Ovary (tissue), 9 donors: ENCODE data around the gene PNMA1. TPM values are rescaled to one million over a fixed set of nuclear protein-coding genes. Genes with fewer than 3 reads are reported as not detected.
A peak's percentile ranks its signal among the peaks of the same experiment; 100 is the strongest.

Experiments
- DNase-seq, 5 donors: peaks; one replicate each; pipeline ENCODE4 v3.0.0-alpha.2; 2019 to 2020
- H3K27ac ChIP-seq, 2 donors: fragments of 200-600 bp; one replicate each; pipeline versions ENCODE4 v1.5.1 to v1.8.0; 2019 to 2022
- H3K27me3 ChIP-seq: fragments of 200-600 bp; one replicate; pipeline ENCODE4 v1.8.0; 2022
- H3K36me3 ChIP-seq: fragments of 200-600 bp; sonication (generic); one replicate; pipeline ENCODE4 v1.5.1; 2019
- H3K4me1 ChIP-seq: one replicate; pipeline ENCODE4 v1.8.1; 2013; ENCODE audit warnings: mild to moderate bottlenecking, moderate library complexity; ENCODE audit not compliant: insufficient read depth
- H3K4me3 ChIP-seq: fragments of 200-600 bp; sonication (generic); one replicate; pipeline ENCODE4 v1.5.1; 2017
- H3K9me3 ChIP-seq, 2 donors: fragments of 200-600 bp in 1 of 2; sonication (generic) in 1 of 2; one replicate each; pipeline versions ENCODE4 v1.5.1 to v1.8.1; 2013 to 2019; ENCODE audit warnings: mild to moderate bottlenecking in 1 of 2, moderate library complexity in 1 of 2
- EP300 ChIP-seq: sonication (generic); formaldehyde crosslinking; IDR thresholded peaks from one replicate; pipeline ENCODE4 v1.6.1; 2017; ENCODE audit warnings: antibody characterized with exemption
- POLR2A ChIP-seq: fragments of 450-650 bp; IDR thresholded peaks from one replicate; pipeline ENCODE4 v1.6.1; 2017; ENCODE audit warnings: antibody characterized with exemption, mild to moderate bottlenecking, moderate library complexity
- WGBS, 3 donors: extraction: QIAGEN DNeasy Blood & Tissue Kit in 1 of 3; methylation state at CpG; one replicate each; pipeline versions ENCODE4 v1.1.5 to v1.1.7; 2013 to 2017; 5-methylcytosine and 5-hydroxymethylcytosine counted together
- intact Hi-C, 4 donors: fragments of 100-400 bp; cut with DNase I; formaldehyde crosslinking; loops; one replicate each; pipeline versions ENCODE4 v1.11.0 to v1.15.1; 2022 to 2023
- polyA plus RNA-seq, 2 donors: library from polyadenylated mRNA; stranded (reverse); fragments of 200-250 nt in 1 of 2; fragments of 350-450 nt in 1 of 2; fragmentation: Illumina TruSeq in 1 of 2; extraction: RNeasy Lipid Tissue Mini Kit (QIAGEN cat#74804) in 1 of 2; gene quantifications; one replicate each; pipeline ENCODE4 v1.2.3, GENCODE V29; 2013 to 2014
- total RNA-seq, 7 donors: library from RNA; depleted of rRNA in 2 of 7; stranded (reverse); fragments of >200 nt in 2 of 7; fragmentation: NEBNext Ultra II Directional in 3 of 7; extraction: Animal tissue kit (Norgen Biotek cat#: 25700) in 3 of 7; gene quantifications; one replicate each; pipeline versions ENCODE4 v1.1.0 to v1.2.4, GENCODE V29; 2016 to 2023
- TF ChIP-seq, protein P1 (sequence below), 3 donors: fragments of 450-650 bp in 2 of 3; fragments of 200-600 bp in 1 of 3; IDR thresholded peaks; one replicate each; pipeline versions ENCODE4 v1.5.1 to v1.8.0; 2016 to 2022; ENCODE audit warnings: antibody characterized with exemption in 3 of 3, mild to moderate bottlenecking in 1 of 3
- donor health status: DM: no; HTN: no; CAD: no; lungs with moderate emphysema.
- donor health status: DM: no; HTN: no; CAD: no.
- donor health status: Bipolar disorder and iron deficiency.
- donor health status: DM: yes; HTN: yes; CAD: no.
- donor health status: DM: no; HTN: no; CAD: no.
- donor health status: DM: yes; HTN: yes; CAD: no.

Gene PNMA1
- total and polyA plus RNA-seq, 9 donors = 22.3 to 114 (median 84.2) TPM

DNA sequence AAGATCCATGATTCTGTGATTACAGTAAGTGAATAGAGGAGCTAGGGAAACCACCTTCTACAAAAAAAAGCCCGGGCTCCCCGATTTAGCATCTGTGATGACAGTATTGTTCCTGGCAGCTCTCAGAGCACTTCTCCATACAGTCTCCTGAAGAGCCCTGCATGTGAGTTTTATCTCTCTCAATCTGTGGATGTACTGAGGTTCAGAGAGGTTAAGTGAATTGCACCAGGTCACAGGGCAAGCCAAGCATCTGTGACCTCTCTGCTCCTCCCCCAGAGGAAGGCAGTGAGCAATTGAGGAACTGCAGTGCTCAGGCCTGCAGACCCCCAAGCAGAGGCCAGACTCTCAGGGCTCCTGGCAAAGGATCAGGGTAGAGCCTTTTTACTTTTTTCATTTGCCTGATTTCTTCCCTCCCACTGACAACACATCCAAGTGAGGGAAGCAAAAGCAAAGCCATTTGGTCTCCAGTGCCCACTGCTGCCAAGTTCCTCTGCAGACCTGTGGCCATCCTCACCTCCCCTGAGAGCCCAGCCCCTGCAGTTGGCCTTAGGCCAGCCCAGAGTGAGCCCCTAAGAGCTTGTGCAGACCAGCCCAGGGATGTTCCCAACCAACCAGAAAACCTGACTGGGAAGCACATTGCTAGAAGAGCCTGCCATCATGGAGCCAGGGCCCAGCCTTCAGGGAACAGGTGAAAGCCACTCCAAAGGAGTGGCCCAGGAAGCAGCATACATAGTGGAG is 47.6 kb upstream of the PNMA1 start:
- DNase-seq = no peak
- 42 to 68% (median 65%) methylated on average over 2 of the region's 2 CpGs for WGBS, 3 donors
- no peak overlapping the region for H3K4me3 ChIP-seq
- no peaks in the 10 kb centered on the region for H3K36me3 ChIP-seq
- no peaks in the 10 kb centered on the region for H3K9me3 ChIP-seq
- intact Hi-C loops = no loop called here
- TF ChIP-seq EP300 (no peak), POLR2A (no peak)
- TF ChIP-seq, protein P1, sequence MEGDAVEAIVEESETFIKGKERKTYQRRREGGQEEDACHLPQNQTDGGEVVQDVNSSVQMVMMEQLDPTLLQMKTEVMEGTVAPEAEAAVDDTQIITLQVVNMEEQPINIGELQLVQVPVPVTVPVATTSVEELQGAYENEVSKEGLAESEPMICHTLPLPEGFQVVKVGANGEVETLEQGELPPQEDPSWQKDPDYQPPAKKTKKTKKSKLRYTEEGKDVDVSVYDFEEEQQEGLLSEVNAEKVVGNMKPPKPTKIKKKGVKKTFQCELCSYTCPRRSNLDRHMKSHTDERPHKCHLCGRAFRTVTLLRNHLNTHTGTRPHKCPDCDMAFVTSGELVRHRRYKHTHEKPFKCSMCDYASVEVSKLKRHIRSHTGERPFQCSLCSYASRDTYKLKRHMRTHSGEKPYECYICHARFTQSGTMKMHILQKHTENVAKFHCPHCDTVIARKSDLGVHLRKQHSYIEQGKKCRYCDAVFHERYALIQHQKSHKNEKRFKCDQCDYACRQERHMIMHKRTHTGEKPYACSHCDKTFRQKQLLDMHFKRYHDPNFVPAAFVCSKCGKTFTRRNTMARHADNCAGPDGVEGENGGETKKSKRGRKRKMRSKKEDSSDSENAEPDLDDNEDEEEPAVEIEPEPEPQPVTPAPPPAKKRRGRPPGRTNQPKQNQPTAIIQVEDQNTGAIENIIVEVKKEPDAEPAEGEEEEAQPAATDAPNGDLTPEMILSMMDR (IDR thresholded peaks at IDR 0.05) = no peak
- H3K27me3 ChIP-seq = no peaks in the 10 kb centered on the region
- peak overlapping the region in 1 of 2 donors; percentile 99 for H3K27ac ChIP-seq
- H3K4me1 ChIP-seq = peaks cover 39% of the 10 kb centered on the region

DNA sequence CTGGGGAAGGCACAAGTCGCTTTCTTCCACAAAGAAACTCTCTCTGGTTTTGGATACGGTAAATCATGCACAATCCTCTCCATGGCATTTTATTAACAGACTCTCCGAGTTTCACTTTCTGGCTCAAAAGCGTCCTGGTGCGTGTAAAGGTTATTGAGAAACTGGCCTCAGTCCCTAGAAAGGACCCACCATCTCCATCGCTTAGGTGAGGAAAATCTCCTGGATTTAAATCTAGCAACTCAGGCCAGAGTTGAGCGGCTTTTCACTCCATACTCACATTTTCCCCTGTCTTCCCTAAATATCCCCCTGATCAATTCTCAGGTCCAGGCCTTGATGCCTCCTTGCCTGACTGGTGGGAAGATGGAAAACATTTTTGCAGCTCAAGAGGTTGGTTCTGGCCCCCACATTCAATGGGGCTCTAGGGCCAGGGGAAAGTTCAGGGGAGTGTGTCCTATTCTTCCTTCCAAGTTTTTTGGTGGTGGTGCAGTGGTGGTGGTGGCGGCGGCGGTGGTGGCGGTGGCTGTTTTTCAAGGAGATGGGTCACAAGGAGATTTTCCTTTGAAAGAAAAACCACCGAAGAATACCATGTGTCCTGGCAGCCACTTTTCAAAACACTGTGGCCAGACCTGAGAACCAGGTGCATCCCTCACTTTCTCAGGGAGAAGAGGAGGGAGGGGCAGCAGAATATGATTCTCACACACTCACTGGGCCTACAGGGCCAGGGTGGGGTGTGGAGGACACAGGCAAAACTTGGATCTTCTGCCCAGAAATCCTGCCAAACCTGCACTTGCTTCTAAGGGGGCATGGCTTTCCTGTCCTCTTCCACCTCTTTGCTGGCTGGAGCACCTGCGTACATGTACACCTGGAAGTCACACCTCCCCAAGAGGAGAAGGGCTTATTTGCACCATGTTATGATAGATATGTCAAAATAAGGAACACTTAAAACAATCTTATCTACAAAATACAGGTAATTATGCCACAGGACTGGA is 46.7 kb upstream of the PNMA1 start:
- peak overlapping the region; percentile 56 for H3K4me3 ChIP-seq
- WGBS, 3 donors = 52 to 56% (median 53%) methylated on average over 13 of the region's 13 CpGs
- DNase-seq = no peak
- no peaks in the 10 kb centered on the region for H3K27me3 ChIP-seq
- TF ChIP-seq POLR2A = no peak
- TF ChIP-seq EP300 = no peak
- TF ChIP-seq, protein P1 (IDR thresholded peaks at IDR 0.05) = no peak
- peak overlapping the region; percentile 82 to 99 for H3K27ac ChIP-seq
- intact Hi-C loops = loop anchor here in 1 of 4 donors (1.0 kb wide), 1 partner anchor 26 kb away; no protein-coding TSS in a partner anchor
- peaks cover 44% of the 10 kb centered on the region for H3K4me1 ChIP-seq
- no peaks in the 10 kb centered on the region for H3K36me3 ChIP-seq
- H3K9me3 ChIP-seq = no peaks in the 10 kb centered on the region

DNA sequence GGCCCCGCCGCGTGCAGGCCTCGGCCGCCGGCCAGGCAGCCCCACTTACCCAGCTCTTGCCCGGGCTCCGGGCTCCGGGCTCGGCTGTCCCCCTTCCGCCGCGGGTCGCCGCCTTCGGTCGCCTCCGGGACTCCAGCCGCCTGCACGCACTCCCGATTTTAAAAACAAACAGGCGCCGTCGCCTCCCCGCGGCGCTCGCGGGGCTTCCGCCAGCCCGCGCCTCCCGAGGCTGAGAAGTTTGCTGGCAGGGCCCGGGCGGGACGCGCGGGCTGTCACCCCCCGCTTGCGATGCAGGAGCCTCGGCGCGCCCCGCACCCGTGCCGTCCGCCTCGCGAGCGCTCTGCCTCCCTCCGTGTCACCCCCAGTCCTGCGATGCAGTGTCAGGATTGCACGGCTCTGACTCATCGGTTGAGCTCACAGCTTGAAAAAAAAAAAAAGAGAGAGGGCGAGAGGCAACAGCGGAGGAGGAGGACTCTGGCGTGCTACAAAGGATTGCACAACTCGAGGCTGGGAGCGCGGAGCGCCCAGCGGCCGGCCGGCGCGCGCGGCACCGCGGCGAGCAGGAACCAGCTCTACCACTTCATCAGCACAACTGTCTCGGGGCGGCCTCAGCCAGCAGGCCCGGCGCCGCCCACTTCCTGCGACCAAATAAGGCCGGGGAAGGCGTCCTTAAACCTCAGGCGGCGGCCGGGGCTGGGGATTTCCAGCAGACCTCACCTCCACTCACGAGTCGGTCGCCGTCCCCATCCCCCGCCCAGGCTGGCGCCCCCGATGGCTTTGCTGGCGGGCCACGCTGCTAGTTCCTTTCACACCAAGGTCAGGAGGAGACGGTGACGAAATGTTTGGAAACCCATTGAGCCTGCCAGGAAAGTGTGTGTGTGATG is 45.8 kb upstream of the PNMA1 start:
- Histone ChIP-seq H3K4me3 (peak overlapping the region; percentile 56), H3K9me3 (no peaks in the 10 kb centered on the region), H3K4me1 (peaks cover 44% of the 10 kb centered on the region), H3K27ac (peak overlapping the region; percentile 89 to 99), H3K36me3 (no peaks in the 10 kb centered on the region), H3K27me3 (no peaks in the 10 kb centered on the region)
- TF ChIP-seq EP300 (peak; percentile 72), POLR2A (peak; percentile 90)
- TF ChIP-seq, protein P1 (IDR thresholded peaks at IDR 0.05) = peak in 1 of 3 donors; percentile 43
- intact Hi-C loops = loop anchor here in 3 of 4 donors (1.0 to 5.0 kb wide), 3 partner anchors 27 to 32 kb away; no protein-coding TSS in a partner anchor
- WGBS, 3 donors = 0% methylated on average over 74 to 93 of the region's 93 CpGs
- peak; percentile 93 to 96 (median 95) for DNase-seq
